Anterior cingulate cortex (tissue), 58 donors: ENCODE measurements around the gene SNU13.
"Not testable (repeated sequence)": the region's sequence is repeated elsewhere in the genome, so short reads cannot be mapped to it uniquely, and the experiment has no call there.

Source experiments
- DNase-seq, 58 donors: peaks; one replicate each; lab custom pipeline; 2025; lab: John Stamatoyannopoulos, UW

SNU13 gene

GRCh38 chr22:41682033-41682807 is 6.4 kb downstream of the SNU13 start:
- DNase-seq, result peak; percentile 6 to 92 (median 71)

GRCh38 chr22:41681616-41682015 is 7.1 kb downstream of the SNU13 start:
- DNase-seq, result no peak

- no peak for DNase-seq
These were observed 12.5 kb downstream of the SNU13 start for GRCh38 chr22:41676134-41676533.

- DNase-seq, result no peak
These were observed 13.8 kb downstream of the SNU13 start for GRCh38 chr22:41674846-41675340.

GRCh38 chr22:41672780-41673509 is 15.7 kb downstream of the SNU13 start:
- DNase-seq, result no peak

GRCh38 chr22:41672096-41672495 is 16.6 kb downstream of the SNU13 start:
- DNase-seq, result not testable (repeated sequence)

- DNase-seq, result no peak
These were observed 19.4 kb downstream of the SNU13 start for GRCh38 chr22:41668971-41669911.

GRCh38 chr22:41664951-41665350 is 23.7 kb downstream of the SNU13 start:
- no peak for DNase-seq

- no peak for DNase-seq
These were observed 24.2 kb downstream of the SNU13 start for GRCh38 chr22:41664490-41664889.

GRCh38 chr22:41663594-41663993 is 25.1 kb downstream of the SNU13 start:
- not testable (repeated sequence) for DNase-seq

- DNase-seq, result no peak
These were observed 27.0 kb downstream of the SNU13 start for GRCh38 chr22:41661713-41662112.

GRCh38 chr22:41661088-41661487 is 27.6 kb downstream of the SNU13 start:
- DNase-seq, result no peak

- no peak for DNase-seq
These were observed 28.3 kb downstream of the SNU13 start for GRCh38 chr22:41660416-41660815.

GRCh38 chr22:41659941-41660340 is 28.7 kb downstream of the SNU13 start:
- DNase-seq, result no peak

- no peak for DNase-seq
These were observed 29.8 kb downstream of the SNU13 start for GRCh38 chr22:41658869-41659268.

- DNase-seq, result no peak
These were observed 31.0 kb downstream of the SNU13 start for GRCh38 chr22:41657709-41658108.

- DNase-seq, result no peak
These were observed 32.1 kb downstream of the SNU13 start for GRCh38 chr22:41656556-41656955.

GRCh38 chr22:41654322-41654721 is 34.3 kb downstream of the SNU13 start:
- DNase-seq, result no peak

GRCh38 chr22:41650821-41651220 is 37.8 kb downstream of the SNU13 start:
- no peak for DNase-seq

GRCh38 chr22:41650229-41650628 is 38.4 kb downstream of the SNU13 start:
- DNase-seq, result no peak

GRCh38 chr22:41648432-41648831 is 40.2 kb downstream of the SNU13 start:
- no peak for DNase-seq
